Fibroblast of mammary gland (primary cell): ENCODE measurements around the gene DYNC2I2.
A peak's percentile ranks its signal among the peaks of the same experiment; 100 is the strongest.

Source experiments
- DNase-seq: peaks from one replicate; pipeline ENCODE4 v3.0.0-alpha.2; 2010; ENCODE audit warnings: low read depth
- H3K4me3 ChIP-seq: 2 replicates; pipeline ENCODE4 v1.5.1; 2011; ENCODE audit warnings: low read depth, mild to moderate bottlenecking, low read length, moderate library complexity; ENCODE audit not compliant: control insufficient read depth
- TF ChIP-seq, protein P1 (sequence below): conservative IDR thresholded peaks from 2 replicates; pipeline ENCODE4 v1.5.1; 2011; ENCODE audit warnings: low read depth, low read length, inconsistent platforms; ENCODE audit not compliant: control insufficient read depth, insufficient read depth

DYNC2I2 gene

GRCh38 chr9:128636024-128636390 is 20.6 kb downstream of the DYNC2I2 start:
- H3K4me3 ChIP-seq, result no peak overlapping the region
- TF ChIP-seq, protein P1, sequence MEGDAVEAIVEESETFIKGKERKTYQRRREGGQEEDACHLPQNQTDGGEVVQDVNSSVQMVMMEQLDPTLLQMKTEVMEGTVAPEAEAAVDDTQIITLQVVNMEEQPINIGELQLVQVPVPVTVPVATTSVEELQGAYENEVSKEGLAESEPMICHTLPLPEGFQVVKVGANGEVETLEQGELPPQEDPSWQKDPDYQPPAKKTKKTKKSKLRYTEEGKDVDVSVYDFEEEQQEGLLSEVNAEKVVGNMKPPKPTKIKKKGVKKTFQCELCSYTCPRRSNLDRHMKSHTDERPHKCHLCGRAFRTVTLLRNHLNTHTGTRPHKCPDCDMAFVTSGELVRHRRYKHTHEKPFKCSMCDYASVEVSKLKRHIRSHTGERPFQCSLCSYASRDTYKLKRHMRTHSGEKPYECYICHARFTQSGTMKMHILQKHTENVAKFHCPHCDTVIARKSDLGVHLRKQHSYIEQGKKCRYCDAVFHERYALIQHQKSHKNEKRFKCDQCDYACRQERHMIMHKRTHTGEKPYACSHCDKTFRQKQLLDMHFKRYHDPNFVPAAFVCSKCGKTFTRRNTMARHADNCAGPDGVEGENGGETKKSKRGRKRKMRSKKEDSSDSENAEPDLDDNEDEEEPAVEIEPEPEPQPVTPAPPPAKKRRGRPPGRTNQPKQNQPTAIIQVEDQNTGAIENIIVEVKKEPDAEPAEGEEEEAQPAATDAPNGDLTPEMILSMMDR, result no peak

GRCh38 chr9:128635266-128636023 is 21.2 kb downstream of the DYNC2I2 start:
- DNase-seq, result peak; percentile 94
- TF ChIP-seq, protein P1, result peak; percentile 83
- H3K4me3 ChIP-seq, result no peak overlapping the region

More at GRCh38 chr9:128636024-128636390, 20.6 kb downstream of the DYNC2I2 start:
- no peak for DNase-seq

- TF ChIP-seq, protein P1, result no peak
- DNase-seq, result no peak
- no peak overlapping the region for H3K4me3 ChIP-seq
Measured at GRCh38 chr9:128634651-128635262, 21.9 kb downstream of the DYNC2I2 start.

DNA sequence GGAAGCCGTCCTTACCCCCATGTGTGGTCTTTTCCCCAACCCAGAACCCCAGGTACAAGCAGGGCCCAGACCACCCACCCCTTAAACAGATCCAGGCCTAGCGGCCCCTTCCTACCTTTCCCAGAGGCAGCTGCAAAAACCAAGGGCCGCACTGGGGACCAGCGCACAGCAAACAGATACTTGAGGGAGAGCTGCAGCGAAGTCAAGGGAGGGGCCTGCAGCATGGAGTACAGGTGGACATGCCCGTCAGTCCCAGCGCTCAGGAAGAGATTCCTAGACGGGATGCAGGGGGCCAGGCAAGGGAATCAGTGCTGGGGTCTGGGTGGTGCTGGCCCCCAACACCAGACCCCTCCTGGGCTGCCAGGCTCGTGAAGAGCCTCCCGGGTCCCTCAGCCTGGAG is 22.5 kb downstream of the DYNC2I2 start:
- no peak for DNase-seq
- TF ChIP-seq, protein P1, result no peak
- no peak overlapping the region for H3K4me3 ChIP-seq

DNA sequence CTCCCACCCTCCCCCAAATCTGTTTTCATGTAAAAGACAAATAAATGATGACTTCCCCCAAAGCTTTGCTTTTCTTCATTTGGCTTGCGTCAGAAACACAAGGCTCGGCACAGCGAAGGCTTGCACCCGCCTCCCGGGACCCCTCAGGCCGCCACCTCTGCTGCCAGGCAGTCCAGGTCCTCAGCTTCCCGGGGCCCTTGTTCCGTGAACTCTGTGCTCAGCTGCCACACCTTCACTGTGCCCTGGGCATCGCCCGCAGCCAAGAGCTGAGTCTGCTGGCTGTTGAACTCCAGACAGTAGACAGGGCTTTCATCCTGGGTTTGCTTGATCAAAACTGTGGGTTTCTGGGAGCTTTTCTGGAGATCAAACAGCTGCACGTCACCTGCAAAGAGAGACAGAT is 23.0 kb downstream of the DYNC2I2 start:
- H3K4me3 ChIP-seq, result no peak overlapping the region
- TF ChIP-seq, protein P1, result no peak
- no peak for DNase-seq

GRCh38 chr9:128633057-128633456 is 23.6 kb downstream of the DYNC2I2 start:
- no peak for DNase-seq
- H3K4me3 ChIP-seq, result no peak overlapping the region
- TF ChIP-seq, protein P1, result no peak
